GM19438 (cell line): ENCODE data around the gene OXLD1.

Source experiments
- ATAC-seq: cut with Tn5 transposase; IDR thresholded peaks from one replicate; pipeline ENCODE4 v1.9.1; 2021; ENCODE audit warnings: low read depth; ENCODE audit not compliant: unreplicated experiment

OXLD1 gene

GRCh38 chr17:81655378-81656117, 10.9 kb downstream of the OXLD1 start:
- ATAC-seq: no peak

DNA sequence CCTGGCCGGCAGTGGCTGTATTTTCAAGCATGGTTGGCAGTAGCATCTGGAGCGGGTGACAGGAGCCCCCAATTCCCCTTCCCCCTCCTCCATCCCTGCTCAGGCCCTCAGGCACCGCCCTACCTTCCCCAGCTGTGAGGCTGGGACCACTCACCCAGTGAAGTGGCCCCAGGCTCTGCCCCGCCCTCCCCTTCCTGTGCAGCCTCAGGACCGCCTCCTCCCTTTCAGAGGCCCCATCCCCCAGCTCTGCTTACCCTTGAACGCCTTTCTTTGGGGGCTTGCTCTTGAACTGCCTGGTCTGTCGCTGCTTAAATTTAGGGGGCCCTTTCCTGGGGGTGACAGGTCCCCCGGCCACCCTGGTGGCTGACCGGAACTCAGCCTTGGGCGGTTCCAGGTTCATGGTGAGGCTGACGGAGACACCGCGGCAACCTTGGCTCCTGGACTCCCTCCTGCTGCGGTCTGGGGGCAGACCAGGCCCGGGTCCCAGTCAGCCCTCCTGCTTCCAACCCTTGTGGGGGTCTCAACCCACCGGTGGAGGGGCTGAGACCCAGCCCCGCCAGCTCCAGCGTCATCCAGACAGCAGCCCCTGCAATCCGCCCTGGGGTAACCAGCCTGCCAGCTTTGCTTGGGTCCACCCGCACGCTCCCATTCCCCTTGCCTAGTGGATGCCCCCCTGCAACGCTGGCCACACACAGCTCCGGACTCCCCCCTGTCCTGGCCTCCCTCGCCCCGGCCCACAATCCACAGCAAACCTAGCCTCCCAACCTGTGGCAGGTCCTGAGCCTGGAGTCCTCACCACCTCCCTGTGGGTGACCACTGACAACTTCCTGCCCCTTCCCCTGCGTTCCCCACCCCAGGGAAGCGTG, 13.3 kb downstream of the OXLD1 start:
- ATAC-seq: no peak

GRCh38 chr17:81651692-81652091, 14.7 kb downstream of the OXLD1 start:
- ATAC-seq: no peak

- no peak for ATAC-seq
These were observed 15.5 kb downstream of the OXLD1 start for GRCh38 chr17:81650951-81651350.

DNA sequence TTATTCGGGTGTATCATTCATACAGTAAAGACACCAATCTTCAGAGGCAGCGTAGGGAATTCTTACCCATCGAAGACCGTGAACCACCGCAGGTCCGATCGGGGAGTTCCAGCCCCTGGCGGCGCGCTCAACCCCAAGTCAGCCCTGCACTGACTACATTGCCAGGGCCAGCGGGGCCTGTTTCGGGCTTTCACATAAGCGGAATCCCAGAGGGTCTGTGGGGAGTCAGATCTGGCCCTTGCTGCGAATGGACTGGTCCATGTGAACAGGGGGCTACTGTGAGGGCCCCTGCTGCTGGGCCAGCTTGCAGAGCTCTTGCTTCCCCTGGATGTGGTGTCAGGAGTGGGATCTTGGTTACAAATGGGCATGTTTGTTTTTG, 17.7 kb downstream of the OXLD1 start:
- no peak for ATAC-seq

DNA sequence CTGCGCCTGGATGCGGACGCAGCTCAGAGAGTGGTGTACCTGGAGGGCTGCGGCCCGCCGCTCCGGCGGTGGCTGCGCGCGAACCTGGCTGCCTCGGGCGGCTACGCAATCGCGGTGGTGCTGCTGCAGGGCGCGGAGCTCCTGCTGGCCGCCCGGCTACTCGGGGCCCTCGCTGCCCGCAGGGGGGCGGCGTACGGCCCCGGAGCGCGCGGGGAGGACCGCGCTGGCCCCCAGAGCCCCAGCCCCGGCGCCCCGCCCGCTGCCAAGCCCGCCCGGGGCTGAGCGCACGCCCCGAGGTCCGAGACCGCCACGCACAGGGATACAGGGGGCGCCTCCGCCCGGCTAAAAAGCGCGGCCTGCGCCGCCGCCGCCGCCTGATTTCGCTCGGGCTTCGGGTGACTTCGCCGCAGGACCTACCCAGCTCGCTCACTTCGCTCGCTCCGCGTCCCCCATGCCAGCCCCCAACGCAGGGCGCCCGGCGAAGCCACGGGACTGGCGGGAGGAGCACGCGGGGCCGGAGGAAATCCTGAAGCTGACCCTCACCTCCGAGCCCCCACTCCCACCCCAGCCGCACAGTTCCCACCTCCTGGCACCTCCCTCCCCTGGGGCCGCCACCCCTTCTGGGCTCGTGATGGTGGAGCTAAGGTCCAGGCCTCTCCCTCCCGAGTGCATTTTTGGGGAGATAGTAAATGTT, 18.2 kb downstream of the OXLD1 start:
- ATAC-seq: no peak

DNA sequence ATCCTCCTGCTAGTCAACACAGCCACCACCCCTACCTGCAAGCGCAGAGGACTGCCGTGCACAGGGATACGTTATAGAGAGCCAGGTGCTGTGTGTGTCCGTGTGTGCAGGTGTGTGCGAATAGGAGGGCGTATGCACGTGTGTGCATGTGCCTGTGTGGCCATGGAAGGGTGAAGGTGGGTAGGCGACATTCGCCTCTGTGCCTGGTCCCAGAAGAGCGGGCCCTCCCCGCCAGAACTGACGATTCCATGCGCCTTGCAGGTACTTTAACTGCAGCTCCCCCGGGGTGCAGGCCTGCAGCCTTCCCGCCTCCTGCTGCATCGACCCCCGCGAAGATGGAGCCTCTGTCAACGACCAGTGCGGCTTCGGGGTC, 18.8 kb downstream of the OXLD1 start:
- no peak for ATAC-seq

DNA sequence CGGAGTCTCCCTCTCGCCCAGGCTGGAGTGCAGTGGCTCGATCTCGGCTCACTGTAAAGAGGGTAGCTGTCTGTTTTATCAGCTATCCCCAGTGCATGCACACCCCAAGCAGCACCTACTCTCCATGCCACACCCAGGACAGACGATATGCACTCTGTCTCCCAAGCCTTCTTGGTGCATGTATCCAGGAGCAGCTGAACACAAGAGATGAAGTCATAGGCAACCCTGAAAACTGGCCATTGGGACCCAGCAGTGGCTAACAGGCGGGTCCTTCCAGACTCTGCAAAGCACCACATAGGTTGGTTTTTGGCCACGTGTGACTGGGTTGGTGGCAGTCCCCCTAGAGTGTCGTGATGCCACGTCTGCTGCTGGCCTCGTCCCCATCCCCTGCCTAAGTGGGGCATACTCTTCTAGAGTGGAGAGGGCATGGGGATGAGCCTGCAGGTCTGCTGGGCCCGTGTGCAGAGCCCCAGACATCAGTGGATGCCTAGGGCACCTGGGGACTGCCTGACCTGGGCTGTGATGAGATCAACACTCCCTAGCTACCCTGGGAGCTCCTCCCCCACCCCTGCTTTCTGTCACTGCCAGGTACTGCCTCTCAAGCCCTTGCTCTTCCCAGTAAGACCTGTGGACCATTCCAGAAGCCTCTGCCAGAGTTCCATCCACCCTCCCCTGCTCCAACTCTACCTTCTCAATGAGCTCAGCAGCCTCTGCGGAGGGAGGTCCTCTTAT, 19.4 kb downstream of the OXLD1 start:
- ATAC-seq: no peak

GRCh38 chr17:81644976-81645952, 21.1 kb downstream of the OXLD1 start:
- ATAC-seq: no peak

DNA sequence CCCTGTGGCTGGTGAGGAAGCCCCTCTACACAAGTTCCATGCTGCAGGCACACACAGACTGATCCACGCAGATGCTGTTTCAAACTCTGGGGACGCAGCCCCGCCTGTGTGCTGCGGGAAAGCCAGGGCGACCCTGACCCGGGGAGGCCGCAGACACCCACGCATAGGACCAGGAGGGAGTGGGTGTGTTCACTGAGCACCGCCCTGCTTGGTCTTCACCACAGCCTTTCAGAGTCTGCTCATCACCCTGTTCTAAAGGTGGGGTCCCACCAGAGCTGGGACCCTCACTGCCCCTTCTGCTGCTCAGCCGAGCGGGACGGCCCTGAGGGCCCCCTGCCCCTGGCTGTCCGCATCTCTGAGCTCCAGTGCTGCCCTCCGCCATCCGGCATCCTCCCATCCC, 21.9 kb downstream of the OXLD1 start:
- ATAC-seq: no peak

GRCh38 chr17:81641825-81642489, 24.4 kb downstream of the OXLD1 start:
- ATAC-seq: no peak

- ATAC-seq: no peak
These were observed 26.4 kb downstream of the OXLD1 start for GRCh38 chr17:81640011-81640410.

DNA sequence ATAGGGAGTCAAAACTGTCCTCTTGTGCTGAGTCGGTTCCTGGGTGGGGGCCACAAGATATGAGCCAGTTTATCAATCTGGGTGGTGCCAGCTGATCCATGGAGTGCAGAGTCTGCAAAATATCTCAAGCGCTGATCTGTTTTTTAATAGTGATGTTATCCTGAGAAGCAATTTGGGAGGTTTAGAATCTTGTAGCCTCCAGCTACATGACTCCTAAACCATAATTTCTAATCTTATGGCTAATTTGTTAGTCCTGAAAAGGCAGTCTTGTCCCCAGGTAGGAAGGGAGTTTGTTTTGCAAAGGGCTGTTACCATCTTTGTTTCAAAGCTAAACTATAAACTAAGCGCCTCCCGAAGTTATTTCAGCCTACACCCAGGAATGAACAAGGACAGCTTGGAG, 27.7 kb downstream of the OXLD1 start:
- ATAC-seq: no peak

DNA sequence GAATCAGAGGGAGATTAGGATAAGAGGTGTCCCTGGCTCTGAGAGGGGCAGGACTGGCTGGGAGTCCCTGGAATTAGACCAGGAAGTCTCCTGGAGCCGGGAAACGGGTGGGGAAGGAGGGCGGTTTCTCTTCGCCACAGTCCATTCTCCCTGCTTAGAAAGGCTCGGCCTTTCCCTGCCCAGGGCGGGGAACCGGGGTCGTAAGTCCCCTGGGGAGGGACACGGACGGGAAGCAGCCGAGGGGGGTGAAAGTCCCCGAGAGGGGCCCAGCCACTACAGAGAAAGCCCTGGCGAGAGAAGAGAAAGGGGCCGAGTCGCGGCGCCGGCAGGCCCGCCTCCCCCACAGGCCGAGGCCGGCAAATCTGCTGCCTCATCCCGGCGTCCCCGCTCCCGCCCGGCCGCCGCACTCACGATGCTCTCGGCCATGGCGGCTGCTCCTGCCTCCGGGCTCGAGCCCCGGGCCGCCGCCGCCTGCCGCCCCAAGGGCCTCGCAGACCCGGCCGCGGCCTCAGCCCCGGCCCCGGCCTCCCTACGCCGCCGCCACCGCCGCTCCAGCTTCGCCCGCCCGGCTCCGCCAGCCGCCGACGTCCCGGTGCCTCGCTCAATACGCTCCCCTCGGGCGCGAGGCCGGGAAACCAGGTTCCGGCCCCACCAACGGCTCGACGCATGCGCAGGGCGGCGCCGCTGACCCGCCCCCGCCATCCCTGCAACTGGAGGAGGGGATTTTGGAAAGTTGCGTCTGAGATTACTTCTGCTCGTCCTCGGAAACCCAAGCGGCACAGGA, 29.7 kb downstream of the OXLD1 start, which contains the start of the genes NPLOC4 and TSPAN10:
Gene NPLOC4 (minus strand): TSS at position 608 of the 784 bp plus-strand sequence. CDS start 182 bp downstream, at position 426.
Gene TSPAN10 (plus strand): TSS at position 692 of the 784 bp plus-strand sequence. CDS start 5,217 bp downstream, outside the sequence.
- peak; percentile 82 for ATAC-seq

DNA sequence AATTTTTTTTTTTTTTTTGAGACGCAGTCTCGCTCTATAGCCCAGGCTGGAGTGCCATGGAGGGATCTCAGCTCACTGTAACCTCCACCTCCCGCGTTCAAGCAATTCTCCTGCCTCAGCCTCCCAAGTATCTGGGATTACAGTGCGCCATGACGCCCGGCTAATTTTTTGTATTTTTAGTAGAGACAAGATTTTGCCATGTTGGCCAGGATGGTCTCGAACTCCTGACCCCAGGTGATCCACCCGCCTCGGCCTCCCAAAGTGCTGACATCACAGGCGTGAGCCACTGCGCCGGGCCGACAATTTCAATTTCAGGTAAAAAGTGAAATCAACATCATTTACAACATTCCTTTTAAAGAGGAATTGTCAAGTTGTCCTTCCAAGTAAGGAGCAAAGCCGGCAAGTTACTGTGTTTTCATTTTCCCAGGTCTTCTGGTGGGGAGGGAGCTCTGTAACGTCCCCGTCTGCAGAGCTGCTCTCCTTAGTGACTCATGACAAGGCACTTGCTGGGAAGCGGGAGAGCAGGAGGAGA, 30.4 kb downstream of the OXLD1 start:
- ATAC-seq: no peak

DNA sequence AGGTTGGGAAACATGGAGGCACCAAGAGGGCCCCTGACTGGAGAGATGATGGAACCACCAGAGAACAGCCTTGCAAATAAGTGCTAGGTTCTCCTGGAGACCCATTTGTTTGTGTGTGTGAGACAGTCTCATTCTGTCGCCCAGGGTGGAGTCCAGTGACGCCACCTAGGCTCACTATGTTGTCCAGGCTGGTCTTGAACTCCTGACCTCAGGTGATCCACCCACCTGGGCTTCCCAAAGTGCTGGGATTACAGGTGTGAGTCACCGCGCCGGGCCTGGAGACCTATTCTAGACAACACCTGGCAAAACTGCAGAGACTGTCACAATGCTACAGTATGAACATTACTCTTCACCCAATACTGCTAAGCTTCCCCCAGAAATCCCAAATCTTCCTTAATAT, 31.0 kb downstream of the OXLD1 start:
- ATAC-seq: no peak

- no peak for ATAC-seq
These were observed 34.9 kb downstream of the OXLD1 start for GRCh38 chr17:81631482-81631881.

DNA sequence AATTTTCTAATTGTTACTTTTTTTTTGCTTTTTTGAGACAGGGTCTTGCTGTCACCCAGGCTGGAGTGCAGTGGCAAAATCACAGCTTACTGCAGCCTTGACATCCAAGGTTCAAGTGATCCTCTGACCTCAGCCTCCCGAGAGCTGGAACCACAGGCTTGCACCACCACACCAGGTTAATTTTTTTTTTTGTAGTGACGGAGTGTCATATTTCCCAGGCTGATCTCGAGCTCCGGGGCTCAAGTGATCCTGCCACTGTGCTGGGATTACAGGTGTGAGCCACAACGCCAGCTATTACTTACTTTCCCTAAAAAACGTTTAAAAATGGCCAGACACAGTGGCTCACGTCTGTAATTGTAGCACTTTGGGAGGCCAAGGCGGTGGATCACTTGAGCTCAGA, 36.1 kb downstream of the OXLD1 start:
- no peak for ATAC-seq
